GM11168 (cell line): ENCODE measurements around the gene HM13.

ENCODE experiments used
- in situ Hi-C: fragments of 300-500 bp; cut with MboI; formaldehyde crosslinking; loops from one replicate; pipeline ENCODE4 v1.12.0; 2022; ENCODE audit warnings: low sequenced_read_pairs; ENCODE audit not compliant: unreplicated experiment

HM13 gene

GRCh38 chr20:31605031-31605901, 91.0 kb downstream of the HM13 start, which contains the start of gene ID1:
Gene ID1 (plus strand): TSS chr20:31605289. CDS start chr20:31605388, 99 bp downstream.
- in situ Hi-C loops = no loop called here

GRCh38 chr20:31605902-31606803, 91.9 kb downstream of the HM13 start:
- in situ Hi-C loops = no loop called here

GRCh38 chr20:31606804-31607639, 92.8 kb downstream of the HM13 start:
- in situ Hi-C loops = no loop called here

- in situ Hi-C loops = no loop called here
These were observed 93.5 kb downstream of the HM13 start for GRCh38 chr20:31607640-31608250.

- in situ Hi-C loops = no loop called here
These were observed 94.2 kb downstream of the HM13 start for GRCh38 chr20:31608251-31608945.

GRCh38 chr20:31612271-31612640, 98.0 kb downstream of the HM13 start:
- in situ Hi-C loops = loop anchor here (5.0 kb wide), 1 partner anchor 50 kb away; no protein-coding TSS in a partner anchor

- in situ Hi-C loops = no loop called here
These were observed 101.2 kb downstream of the HM13 start for GRCh38 chr20:31615416-31615815.

GRCh38 chr20:31617432-31618104, 103.3 kb downstream of the HM13 start:
- in situ Hi-C loops = no loop called here
